RCC 7860 (cell line): ENCODE data around the gene VPS4A.
A peak's percentile ranks its signal among the peaks of the same experiment; 100 is the strongest.

Experiments
- DNase-seq: peaks from one replicate; pipeline ENCODE4 v3.0.0-alpha.2; 2015; ENCODE audit warnings: low spot score
- FAIRE-seq: peaks from 2 replicates; lab custom pipeline; 2012; peaks lifted over from hg19 to GRCh38; lab: Jason Lieb, UNC

The VPS4A gene

DNA sequence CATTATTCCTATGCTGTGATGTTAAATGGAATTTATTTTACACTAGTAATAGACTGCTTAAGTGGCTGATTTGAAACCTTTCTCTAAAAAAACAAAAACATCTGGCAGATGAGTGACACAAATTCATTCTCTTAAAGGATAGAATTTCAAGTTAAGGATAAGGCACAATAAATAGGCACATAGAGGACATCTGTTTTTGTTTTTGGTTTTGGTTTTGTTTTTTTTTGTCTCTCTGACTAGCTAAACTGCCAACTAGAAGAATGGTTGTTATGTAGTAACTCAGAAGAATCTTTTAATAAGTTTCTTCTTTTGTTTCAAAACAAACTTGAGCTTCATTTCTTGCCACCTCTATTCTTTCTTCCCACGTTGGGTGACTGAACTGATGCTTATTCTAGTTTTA lies 5.1 kb upstream of the VPS4A start:
- no peak for FAIRE-seq
- DNase-seq, result no peak

DNA sequence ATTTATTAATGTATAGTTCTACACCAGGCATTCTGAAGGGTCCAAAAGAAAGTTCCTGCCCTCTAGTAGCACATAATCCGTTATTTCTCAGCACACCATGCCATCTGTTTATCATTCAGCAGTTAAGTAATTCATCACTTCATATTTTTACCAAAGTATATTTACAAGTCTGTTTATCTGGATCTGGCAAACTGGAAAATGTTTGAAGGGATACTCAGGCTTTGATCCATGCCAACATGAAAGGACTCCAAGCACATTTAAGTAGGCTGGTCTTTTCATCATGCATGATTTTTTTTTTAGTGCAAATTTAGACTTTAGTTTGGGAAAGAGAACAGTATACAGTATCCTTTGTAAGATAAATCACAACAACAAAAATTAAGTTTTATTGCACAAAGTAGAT lies 4.1 kb upstream of the VPS4A start:
- FAIRE-seq, result no peak

GRCh38 chr16:69307856-69308255 lies 3.3 kb upstream of the VPS4A start:
- no peak for FAIRE-seq
- no peak for DNase-seq

More for the DNA sequence above, 4.1 kb upstream of the VPS4A start:
- no peak for DNase-seq

DNA sequence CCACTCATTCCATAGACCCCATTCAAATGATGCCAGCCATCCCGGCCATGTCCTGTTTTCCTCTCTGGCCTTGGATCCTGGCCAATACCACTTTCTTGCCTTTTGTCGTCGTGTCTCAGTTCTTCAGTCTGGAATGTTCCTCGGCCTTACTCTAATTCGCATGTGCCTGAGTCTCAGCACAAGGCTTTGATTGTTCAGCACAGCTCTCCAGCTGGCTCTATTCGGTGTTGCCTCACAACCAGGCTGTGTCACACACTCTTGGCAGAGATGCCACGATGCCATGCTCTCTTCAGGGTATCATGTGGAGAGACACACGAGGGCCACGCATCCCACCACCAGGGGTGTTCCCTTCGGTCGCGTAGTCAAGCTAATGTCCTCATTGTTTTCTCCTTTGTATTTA lies 1.8 kb upstream of the VPS4A start:
- no peak for FAIRE-seq
- DNase-seq, result no peak

GRCh38 chr16:69311533-69312387 lies 610 bp downstream of the VPS4A start:
- peak; percentile 12 for DNase-seq
- FAIRE-seq, result no peak

DNA sequence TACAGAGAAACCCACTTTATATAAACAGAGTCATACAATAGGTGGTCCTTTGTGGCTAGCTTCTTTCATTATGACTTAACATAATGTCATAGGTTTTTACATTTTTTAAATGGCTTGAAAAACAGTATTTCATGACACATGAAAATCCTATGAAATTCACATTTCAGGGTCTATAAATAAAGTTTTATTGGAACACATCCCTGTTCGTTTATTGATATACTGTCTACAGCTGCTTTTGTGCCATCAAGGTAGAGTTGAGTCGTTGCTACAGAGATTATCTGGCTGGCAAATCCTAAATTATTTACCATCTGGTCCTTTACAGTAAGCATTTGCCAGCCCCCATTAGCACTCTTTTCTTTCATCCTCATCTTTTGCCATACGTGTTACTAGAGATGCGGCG lies 2.3 kb downstream of the VPS4A start:
- no peak for DNase-seq
- no peak for FAIRE-seq

- DNase-seq (no peak), FAIRE-seq (no peak)
These were observed 3.4 kb downstream of the VPS4A start for GRCh38 chr16:69314534-69314933.

GRCh38 chr16:69315486-69316311 lies 4.5 kb downstream of the VPS4A start:
- FAIRE-seq, result no peak
- no peak for DNase-seq

DNA sequence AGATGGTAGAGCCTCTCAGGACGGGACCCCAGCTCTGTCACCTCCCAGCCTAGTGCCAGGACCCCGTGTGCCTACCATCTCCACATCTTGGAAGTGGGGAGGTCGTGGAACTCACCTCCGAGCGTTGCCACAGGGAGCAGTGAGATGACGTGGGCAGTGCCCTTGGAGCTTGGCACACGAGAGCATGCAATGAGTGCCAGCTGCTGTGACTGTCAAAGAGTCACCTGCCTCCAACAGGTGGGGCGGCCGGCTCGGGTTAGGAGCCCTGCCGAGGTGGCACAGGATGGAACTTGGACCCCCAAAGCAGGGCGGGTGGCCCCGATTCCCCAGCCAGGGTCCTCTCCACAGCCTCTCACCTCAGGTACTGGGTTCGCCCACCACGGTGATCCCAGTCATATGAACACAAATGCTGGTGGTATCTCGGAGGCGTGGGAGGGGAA lies 5.5 kb downstream of the VPS4A start:
- DNase-seq (no peak), FAIRE-seq (no peak)

GRCh38 chr16:69318177-69318910 lies 7.2 kb downstream of the VPS4A start:
- FAIRE-seq (no peak), DNase-seq (no peak)

- DNase-seq (no peak), FAIRE-seq (no peak)
These were observed 7.8 kb downstream of the VPS4A start for GRCh38 chr16:69318911-69319289.

DNA sequence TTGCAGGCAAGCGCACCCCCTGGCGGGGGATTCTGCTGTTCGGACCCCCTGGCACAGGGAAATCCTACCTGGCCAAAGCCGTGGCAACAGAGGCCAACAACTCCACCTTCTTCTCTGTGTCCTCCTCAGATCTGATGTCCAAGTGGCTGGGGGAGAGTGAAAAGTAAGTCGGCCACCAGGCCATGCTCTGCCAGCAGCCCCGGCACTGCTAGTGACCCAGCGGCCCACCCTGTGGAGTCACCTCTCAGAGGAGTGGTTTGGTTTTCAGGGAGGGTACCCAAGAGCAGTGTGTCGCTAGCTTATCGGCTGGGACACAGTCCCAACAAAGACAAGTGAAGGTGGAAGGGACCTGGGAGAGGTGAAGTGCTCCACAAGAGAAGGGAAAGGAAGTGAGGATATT lies 8.2 kb downstream of the VPS4A start:
- DNase-seq (no peak), FAIRE-seq (no peak)

DNA sequence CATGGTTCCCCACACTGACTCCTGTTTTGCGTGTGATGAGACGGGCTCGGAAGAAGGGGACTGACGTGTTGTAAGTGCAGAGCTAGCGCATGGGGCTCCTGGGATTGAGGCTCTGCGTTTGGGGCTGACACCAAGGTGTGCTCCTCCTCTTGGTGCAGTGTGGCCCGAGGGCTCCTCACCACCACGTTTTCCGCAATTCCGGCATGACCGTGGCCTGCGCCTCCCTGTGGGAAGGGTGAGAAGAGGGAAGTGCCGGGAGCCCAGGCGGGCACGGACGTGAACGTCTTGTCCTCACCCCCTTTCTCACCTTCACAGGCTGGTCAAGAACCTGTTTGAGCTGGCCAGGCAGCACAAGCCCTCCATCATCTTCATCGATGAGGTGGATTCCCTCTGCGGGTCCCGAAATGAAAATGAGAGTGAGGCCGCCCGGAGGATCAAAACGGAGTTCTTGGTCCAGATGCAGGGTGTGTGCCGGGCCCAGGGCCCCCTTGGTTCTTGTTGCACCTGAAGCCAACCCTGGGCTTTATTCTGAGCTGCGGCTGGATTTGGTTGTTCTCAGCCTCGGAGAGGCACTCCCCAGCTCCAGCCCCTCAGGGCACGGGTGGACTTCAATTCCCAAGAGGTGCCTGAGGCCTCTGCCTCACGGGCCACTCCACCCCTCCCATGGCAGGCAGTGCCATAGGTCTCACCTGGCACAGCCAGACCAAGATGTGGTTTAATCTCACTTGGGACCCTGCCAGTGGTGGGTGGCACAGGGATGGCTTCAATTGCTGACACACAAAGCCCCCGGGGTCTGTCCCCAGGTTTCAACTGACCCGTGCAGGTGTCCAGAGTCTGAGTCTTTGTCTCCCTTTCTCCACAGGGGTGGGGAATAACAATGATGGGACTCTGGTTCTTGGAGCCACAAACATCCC lies 8.9 kb downstream of the VPS4A start:
- DNase-seq, result no peak
- no peak for FAIRE-seq

- DNase-seq, result no peak
- FAIRE-seq, result no peak
These were observed 9.6 kb downstream of the VPS4A start for GRCh38 chr16:69320740-69321073.

DNA sequence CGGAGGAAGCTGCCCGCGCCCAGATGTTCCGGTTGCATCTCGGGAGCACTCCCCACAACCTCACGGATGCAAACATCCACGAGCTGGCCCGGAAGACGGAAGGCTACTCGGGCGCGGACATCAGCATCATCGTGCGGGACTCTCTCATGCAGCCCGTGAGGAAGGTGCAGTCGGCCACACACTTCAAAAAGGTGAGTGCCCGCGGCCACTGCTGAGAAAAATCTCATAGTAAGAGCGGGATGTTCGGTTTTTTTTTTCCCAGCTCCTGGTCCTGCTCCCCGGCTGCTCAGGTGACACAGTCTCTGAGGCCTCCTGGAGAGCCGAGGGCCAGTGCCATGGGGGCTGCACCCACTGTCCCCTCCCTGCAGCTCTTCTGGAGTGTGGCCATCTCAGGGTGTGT lies 9.9 kb downstream of the VPS4A start:
- DNase-seq, result no peak
- no peak for FAIRE-seq

DNA sequence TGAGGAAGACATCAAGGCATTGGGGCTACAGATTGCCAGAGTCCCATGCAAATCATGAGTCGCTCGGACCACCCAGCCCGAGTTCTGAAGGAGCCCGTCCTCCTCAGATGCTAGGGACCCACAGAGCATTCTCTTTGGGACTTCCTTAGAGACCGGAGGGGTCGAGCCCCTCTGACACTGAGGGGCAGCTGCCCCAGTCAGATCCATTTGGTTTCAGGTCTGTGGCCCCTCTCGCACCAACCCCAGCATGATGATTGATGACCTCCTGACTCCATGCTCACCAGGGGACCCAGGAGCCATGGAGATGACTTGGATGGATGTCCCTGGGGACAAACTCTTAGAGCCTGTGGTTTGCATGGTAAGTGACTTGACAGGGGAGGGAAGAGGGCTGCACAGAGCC lies 11.2 kb downstream of the VPS4A start:
- DNase-seq (no peak), FAIRE-seq (no peak)

- no peak for DNase-seq
- no peak for FAIRE-seq
These were observed 12.3 kb downstream of the VPS4A start for GRCh38 chr16:69323415-69323814.

DNA sequence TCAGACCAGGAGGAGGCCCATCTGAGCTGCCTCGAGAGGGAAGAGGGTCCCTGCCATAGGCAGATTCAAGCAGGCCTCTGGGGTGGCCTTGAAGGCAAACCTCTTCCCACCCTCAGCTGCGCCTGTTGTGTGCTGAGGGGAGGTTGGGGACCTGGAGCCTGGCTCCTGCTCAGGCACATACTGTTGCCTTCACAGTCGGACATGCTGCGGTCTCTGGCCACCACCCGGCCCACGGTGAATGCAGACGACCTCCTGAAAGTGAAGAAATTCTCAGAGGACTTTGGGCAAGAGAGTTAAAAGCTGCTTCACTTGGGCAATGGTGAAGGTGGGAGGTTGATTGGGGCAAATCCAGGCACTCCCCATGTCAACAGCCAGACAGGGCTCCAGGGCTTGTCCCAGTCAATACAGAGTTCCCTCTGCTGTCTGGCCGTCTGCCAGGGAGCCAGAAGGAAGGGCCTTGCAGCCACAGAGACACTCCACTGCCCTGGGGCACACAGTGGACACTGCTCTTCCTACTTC lies 12.9 kb downstream of the VPS4A start:
- no peak for DNase-seq
- no peak for FAIRE-seq

GRCh38 chr16:69324585-69325253 lies 13.6 kb downstream of the VPS4A start:
- DNase-seq, result no peak
- no peak for FAIRE-seq

DNA sequence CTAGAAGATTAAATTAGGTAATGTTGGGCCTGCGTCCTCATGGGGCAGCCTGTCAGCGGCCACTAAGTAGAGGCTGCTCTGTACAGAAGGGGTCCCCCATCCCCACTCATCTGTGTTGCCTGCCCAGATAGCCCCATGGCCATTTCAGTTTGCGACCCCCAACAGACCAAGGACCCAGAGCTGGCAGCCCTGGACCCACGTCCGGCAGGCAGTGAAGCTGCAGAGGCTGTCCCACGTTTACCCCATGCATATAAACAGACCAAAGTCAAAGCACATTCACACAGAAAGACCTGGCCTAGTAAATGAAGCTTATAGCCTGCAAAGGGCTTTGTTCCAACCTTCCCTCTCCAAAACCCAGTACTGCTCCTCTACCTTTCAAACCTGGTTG lies 14.6 kb downstream of the VPS4A start:
- FAIRE-seq, result no peak
- DNase-seq, result no peak
